HTERT RPE-1 (cell line): ENCODE data around the gene MRPS10.
"Not testable (repeated sequence)": the region's sequence is repeated elsewhere in the genome, so short reads cannot be mapped to it uniquely, and the experiment has no call there.

ENCODE experiments used
- in situ Hi-C: fragments of 300-500 bp; cut with MboI; formaldehyde crosslinking; loops from 4 replicates; pipeline ENCODE4 v1.14.3; 2020; ENCODE audit warnings: low sequenced_read_pairs

Gene MRPS10

DNA sequence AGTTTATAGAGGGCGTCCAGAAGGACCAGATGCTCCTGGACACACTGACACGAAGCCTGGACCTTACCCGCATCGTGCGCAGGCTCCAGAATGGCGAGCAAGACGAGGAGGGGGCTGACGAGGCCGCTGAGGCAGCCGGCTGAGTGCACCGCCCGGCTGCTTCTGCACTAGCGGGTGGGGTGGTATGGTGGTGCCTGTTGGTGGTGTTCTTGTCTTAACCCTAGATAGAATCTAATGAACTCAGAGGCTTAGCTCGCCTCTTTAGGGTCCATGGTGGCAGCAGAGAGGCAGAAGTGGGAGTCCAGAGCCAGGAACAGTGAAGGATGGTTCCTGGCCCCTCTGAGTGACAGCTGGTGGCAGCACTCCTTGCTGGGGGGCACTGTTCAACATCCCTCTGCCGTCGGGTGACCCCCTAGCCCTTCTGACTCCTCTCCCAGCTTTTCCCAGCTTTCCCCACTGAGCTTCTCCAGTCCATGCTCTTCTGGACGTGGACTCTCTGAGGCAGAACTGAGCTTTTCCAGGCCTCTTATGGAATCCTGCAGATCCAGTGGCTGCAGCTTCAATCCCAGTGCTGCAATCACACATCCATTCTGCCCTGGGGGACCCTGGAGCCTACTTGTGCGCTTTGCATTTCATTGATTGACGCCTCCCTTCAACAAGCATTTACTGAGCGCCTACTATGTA is 38.3 kb downstream of the MRPS10 start:
- in situ Hi-C loops, result no loop called here

DNA sequence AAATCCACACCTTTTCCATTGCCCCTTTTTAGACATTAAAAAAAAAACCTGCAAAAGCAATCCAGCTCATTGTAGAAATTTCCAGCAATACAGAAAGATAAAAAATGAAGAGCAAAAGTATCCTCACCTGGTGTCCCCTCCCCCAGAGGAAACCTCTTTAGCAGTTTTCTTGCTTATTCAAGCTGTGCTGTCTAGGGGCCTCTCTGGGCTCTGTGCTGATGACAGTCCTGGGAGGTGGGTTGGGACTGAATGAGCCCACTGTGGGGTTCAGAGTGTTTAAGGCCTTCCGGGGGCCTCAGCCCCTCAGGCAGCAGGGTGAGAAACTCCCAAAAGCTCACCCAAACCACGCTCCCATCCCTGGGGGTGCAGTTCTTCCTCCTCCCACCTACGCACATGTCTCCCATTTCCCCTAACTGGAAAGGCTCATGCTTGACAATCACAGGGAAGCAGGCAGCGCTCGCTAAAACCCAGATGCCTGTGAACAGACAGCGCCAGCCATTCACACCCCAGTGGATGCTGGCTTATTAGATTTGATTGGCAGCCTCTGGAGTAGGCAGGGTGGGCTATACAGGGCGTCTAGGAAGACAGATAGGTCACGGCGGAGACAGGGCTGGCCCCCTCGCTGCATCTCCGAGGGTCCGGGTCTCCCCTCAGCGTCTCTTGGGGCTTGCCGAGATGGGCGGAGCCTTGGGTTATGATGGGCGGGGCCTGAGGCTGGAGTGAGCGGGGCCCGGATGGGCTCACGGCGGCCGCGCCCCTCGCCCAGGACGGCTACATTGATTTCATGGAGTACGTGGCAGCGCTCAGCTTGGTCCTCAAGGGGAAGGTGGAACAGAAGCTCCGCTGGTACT is 39.9 kb downstream of the MRPS10 start:
- in situ Hi-C loops, result no loop called here

DNA sequence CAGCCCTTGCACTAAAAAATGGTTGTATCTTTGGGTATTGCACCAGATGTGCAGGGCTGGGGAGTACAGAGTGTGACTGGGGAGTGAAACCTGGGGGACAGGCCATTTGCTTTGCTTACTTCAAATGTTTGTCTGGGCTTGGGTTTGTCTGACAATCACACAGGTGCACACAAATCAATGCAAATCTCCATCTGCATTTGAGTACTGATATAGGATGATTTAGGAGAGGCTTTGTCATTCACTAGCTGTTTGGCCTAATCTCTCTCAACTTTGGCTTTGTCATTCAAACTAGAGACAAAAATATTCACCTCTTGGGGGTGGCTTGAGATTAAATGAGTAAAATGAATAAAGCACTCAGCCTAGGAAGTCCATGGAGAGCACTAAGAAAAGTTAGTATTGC is 40.7 kb downstream of the MRPS10 start:
- in situ Hi-C loops, result no loop called here

DNA sequence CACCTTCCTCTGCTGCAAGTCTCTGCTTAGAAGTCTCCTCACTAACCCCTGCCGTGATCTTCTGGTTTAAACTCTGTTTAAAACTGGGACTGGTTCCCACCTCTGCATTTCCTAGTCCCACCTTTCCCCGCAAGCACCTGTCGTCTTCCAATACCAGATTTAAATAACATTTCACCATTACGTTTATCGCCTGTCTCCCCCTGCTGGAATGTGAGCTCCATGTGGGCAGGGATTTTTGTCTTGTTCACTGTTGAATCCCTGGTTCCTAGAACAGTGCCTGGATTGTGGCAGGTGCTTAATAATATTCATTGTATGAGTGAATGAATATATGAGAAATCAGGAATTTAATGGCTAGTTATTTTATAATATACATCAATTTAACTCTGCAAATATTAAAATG is 41.8 kb downstream of the MRPS10 start:
- in situ Hi-C loops, result no loop called here

DNA sequence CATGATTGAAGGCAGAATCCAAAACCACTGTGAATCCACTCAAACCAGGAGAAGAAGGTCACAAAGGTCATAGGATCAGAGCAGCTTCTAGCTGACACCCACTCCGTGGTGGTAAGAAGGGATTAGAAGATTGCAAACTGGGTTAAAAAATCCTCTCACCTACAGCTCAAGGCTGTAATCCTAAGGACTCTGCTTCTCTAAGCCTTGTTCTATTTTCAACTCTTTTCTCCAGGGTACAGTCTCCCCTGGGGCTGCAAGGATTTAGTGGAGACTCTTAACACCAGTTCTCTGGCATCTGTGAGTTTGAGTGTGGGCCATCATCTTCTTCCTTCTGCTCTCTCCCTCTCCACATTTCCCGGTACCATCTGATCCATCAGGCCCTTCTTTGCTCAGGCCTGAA is 44.6 kb downstream of the MRPS10 start, which contains the start of gene GUCA1A:
GUCA1A (plus strand) TSS at position 264 of the 400 bp plus-strand sequence. CDS start 250 bp downstream, outside the sequence.
- in situ Hi-C loops, result no loop called here

DNA sequence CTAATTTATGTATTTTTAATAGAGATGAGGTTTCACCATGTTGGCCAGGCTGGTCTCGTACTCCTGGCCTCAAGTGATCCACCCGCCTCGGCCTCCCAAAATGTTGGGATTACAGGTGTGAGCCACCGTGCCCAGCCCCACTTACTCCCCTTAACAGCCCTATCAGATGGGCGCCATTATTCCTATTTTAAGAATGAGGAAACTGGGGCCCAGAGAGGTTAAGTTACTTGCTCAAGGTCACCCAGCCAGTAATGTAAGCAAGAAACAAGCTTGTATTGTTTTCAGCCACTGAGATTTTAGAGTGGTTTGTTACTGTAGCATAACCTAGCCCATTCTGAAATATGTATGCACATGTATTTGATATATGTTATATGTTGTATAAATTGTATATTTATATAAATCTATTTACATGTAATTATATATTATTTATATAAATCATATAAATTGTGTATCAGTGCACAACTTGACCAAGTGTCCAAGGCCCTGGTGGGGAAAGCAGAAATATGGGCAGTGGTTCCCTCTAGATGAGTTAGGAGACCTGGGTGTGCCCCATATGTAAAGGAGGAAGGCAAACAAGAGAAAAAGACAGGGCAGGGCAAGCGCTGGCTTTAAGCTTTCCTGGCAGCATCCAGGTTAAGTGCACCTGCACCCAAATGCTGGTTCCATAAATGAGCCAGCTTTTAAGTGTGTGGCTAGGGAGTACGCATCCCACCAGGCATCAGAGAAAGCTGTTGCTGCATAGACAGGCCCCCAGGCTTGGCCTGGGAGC is 45.7 kb downstream of the MRPS10 start:
- in situ Hi-C loops, result no loop called here

DNA sequence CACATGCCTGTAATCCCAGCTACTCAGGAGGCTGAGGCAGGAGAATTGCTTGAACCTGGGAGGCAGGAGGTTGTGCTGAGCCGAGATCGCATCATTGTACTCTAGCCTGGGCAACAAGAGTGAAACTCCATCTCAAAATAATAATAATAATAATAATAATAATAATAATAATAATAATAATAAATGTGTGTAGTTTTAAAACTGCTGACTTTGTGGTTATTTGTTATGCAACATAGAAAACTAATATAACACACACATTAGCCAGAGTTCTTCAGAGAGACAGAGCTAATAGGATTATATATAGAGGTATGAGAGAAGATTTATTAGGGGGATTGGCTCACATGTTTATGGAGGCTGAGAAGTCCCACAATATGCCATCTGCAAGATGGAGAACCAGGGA is 47.9 kb downstream of the MRPS10 start:
- in situ Hi-C loops, result not testable (repeated sequence)

DNA sequence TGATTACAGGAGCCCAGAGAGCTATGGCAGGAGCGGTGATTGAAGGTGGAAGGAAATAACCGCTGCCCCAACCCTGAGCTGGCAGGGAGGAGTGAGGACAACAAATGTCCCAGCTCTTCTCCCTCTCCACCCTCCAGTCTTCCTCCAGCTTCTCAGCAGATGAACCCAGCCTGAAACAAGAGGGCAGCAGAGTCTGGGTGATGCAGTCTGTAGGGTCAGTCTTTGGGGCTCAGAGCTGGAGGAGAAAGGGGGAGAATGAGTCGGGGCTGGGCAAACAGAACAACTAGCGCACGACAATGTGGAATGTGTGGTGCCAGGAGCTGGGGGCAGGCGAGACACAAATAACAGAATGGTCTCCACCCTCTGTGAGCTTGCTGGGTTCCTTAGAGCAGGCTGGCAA is 49.0 kb downstream of the MRPS10 start:
- in situ Hi-C loops, result no loop called here

DNA sequence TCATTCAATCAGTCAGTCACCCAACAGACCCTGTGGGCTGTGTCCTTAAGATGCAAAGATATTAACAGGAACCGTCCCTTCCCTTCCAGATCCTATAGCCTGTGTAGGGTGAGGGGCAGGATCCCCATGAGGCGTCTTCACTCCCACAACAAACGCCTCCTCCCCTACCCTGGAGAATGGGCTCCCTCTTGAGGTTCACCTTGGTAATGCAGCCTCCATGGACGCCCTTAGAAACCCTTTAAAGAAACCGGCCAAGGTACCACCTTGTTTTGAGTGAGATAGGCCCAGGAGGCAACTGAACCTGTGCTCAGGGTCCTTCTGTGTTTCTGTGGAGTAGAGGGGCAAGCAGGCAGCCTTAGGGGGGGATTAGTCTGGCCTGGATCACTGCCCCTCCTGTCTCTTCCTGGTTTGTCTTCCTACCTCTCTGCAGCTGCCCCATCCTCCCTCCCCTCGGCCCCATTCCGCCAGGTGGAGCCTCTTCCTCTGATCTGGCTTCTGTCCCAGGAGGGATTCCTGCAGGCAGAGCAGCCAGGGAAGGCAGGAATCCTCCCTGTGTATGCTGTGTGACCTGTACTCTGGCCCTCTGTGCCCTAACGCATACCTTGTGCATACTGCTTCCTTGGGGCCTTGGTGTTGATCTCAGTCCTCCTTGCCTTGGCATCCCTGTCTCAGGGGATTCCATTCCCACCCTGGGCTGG is 51.1 kb downstream of the MRPS10 start:
- in situ Hi-C loops, result no loop called here

DNA sequence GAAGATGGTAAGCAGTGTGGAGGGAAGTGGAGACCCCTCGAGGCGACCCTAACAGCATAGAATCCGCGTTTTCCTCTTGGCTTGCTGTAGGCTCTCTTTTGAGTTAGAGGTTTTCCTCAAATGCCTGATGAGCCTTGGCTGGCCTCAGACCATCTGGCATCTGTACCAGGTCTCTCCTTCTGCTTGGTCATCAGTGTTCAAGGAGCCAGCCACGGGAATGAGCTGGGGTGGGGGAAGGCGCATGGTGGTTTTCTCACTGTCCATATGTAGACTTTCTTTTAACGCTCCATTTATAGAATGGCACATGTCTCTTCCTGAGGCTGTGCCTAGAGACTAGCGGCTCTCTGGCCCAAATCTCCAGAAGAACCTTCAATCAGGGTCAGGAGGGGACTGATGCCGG is 52.6 kb downstream of the MRPS10 start:
- in situ Hi-C loops, result no loop called here

DNA sequence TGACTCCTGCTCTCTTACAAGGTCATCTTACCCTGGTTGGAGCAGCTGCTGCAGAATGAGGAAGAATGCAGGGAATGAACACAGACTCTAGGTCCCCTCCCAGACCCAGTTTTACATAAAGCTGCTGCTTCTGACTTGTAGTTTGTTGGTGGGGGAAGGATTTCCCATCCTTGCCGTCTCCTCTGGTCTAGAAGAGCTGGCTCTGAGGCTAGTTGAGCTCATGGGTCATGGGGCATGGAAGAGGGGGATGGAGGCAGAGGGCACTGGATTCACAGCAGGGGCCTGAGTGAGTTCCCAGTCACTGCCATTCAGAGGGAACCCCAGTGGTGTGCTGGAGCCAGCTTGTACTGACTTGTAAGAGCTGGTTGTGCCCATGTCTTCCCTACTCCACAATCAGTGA is 53.7 kb downstream of the MRPS10 start:
- in situ Hi-C loops, result no loop called here

DNA sequence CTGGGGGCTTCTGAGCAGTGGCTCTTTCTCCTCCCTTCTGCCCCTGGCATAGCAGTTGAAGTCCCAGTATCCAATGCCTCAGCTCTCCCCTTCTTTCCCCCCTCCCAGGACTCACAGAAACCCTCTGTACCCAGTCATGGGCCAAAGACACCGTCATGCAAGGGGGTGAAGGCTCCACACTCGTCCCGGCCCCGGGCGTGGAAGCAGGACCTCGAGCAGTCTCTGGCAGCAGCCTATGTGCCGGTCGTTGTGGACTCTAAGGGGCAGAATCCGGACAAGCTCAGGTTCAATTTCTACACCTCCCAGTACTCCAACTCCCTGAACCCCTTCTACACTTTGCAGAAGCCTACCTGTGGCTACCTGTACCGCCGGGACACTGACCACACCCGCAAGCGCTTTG is 54.8 kb downstream of the MRPS10 start:
- in situ Hi-C loops, result no loop called here

DNA sequence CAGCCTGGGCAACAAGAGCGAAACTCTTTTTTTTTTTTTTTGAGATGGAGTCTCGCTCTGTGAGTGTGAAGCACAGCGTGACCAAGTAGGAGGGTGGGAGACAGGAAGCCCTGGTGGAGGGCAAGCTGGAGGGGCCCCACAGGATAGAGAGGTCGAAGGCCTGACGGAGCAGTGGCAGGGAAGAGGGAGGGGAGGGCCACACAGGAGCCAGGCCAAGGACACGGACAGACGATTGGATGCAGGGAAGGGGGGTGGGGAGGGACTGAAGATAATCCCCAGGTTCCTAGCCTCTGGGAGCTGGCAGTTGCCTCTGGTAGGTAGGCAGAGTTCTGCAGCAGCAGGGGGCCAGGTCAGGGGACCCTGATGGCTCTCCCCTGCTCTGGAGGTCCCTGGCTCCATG is 55.3 kb downstream of the MRPS10 start:
- in situ Hi-C loops, result no loop called here

DNA sequence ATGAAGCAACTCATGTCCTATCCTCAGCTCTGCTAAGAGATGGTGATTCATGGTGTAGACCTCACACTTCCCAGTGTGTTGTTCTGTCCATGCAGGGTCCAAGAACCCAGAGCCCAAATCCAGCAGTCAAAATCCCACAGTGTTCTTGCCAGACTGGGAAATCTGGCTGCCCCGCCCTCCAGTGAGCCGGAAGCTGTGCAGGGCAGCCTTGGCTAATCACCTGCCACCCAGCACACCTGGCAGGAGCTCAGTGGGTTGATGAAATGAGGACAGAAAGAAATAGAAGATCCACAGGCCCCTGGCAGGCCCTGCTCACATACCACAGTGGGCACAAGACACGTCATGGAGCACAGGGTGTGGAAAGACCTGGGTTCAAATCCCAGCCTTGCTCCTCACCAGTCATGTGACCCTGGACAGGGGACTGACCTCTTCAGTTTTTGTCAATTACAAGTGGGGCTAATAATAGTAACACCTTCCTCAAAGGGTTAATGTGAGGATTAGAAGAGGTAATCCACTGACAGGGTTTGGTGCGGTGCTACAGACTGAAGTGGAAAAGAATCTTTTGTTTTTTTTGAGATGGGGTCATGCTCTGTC is 58.1 kb downstream of the MRPS10 start:
- in situ Hi-C loops, result no loop called here

DNA sequence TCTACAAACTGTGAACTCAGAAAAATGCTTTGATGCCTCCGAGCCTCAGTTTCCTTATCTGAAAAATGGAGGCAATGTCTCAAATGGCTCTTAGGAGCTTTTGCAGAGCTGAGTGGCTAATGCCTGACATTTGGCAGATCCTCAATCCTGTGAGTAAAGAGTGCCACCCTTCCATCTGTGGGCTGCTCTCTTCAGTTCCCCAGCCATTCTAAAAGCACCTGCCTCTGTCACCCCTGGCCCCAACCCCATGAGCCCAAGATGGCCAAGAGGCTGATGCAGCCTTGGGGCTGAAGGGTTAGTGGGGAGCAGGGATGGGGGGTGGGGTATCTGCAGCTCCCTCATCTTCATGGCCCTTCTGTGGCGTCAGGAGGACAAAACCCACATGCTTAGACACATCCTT is 59.0 kb downstream of the MRPS10 start:
- in situ Hi-C loops, result no loop called here

DNA sequence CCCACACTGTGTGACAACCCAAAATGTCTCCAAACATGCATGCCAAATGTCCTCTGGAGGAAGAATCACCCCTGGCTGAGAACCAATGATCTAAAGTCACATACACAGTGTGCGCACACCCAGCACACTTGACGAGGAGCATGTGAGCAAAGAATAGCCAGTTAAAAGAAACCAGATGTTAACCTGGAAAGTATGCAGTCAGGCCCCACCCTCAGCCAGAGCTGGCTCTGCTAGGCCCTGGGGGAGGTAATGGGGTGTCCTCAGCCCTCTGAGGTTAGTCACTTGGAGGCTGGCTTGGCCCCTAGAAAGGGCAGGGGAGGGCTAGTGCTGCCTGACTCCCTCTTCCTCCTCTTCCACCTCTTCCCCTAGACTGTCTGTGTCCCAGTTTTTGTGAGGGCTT is 59.6 kb downstream of the MRPS10 start:
- in situ Hi-C loops, result no loop called here
